CD4-positive, alpha-beta T cell treated with Interferon alpha-2 for 1 hour (primary cell): Measurements from ENCODE around the gene CDK12.
"Not testable (repeated sequence)": the region's sequence is repeated elsewhere in the genome, so short reads cannot be mapped to it uniquely, and the experiment has no call there.

Experiments used
- DNase-seq, 2 donors: peaks; one replicate each; pipeline ENCODE4 v3.0.0-alpha.2; 2020 to 2022

Gene CDK12

GRCh38 chr17:39507511-39507910 is 46.2 kb downstream of the CDK12 start:
- DNase-seq: no peak

DNA sequence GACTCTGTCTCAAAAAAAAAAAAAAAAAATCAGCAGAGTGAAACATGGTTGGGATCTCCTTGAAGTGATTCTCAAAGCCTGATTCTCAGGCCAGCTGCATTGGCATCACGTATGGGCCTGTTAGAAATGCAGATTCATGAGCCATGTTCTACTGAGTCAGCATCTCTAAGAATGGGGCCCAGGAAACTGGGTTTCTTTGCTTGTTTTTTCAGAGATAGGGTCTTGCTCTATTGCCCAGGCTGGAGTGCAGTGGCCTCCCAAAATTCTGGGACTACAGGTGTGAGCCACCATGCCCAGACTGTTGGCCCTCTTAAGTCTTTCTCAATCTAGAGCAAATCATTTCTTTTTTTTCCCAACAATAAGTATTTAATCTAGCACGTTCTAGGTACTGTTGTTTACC is 47.7 kb downstream of the CDK12 start:
- DNase-seq: no peak

DNA sequence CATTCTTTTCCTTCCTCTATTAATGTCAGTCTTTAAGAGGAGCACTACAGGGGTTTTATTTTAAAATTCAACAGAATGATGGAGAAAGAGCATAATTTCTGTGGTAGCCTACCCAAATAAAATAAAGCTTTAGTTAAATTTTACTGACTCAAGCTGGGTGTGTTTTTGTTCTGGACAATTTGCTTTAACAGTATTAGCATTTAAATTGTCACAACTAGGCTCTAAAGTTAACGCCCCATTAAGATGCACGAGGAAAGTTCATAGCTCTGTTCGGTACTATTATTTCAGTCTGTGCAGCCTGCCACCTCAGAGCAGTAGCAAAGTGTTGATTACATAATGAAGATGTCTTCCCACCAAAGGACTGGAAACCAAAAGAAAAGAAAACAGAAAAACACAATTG is 52.0 kb downstream of the CDK12 start:
- DNase-seq: no peak

DNA sequence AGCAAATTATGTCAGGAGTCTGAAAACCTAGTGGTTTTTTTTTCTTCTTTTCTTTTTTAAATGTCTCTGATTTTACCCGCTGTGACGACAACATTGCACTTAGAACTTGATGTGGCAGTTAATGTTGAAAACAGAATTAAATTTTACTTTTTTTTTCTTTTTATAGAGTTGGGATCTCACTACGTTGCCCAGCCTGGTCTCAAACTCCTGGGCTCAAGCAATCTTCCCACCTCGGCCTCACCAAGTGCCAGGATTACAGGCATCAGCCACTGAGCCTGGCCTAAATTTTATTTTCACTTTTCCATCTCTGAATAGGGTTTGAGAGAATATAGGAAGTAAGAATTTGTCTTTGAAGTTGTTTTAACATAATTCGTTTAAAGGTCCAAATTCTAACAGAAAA is 52.6 kb downstream of the CDK12 start:
- DNase-seq: no peak

DNA sequence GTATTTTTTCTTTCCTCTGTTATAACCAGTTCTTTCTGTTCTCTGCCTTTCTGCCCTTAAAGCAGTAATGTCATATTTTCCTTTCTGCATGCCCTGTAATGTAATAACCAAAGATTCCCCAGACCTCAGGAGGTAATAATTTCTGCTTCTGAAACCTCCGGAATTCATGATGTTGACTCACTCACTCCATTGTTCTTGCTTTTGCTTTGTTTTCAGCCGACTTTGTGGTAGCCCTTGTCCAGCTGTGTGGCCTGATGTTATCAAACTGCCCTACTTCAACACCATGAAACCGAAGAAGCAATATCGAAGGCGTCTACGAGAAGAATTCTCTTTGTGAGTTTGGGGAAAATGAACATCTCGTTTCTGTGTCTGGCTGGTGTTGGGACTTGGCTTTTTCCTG is 55.9 kb downstream of the CDK12 start:
- no peak for DNase-seq

DNA sequence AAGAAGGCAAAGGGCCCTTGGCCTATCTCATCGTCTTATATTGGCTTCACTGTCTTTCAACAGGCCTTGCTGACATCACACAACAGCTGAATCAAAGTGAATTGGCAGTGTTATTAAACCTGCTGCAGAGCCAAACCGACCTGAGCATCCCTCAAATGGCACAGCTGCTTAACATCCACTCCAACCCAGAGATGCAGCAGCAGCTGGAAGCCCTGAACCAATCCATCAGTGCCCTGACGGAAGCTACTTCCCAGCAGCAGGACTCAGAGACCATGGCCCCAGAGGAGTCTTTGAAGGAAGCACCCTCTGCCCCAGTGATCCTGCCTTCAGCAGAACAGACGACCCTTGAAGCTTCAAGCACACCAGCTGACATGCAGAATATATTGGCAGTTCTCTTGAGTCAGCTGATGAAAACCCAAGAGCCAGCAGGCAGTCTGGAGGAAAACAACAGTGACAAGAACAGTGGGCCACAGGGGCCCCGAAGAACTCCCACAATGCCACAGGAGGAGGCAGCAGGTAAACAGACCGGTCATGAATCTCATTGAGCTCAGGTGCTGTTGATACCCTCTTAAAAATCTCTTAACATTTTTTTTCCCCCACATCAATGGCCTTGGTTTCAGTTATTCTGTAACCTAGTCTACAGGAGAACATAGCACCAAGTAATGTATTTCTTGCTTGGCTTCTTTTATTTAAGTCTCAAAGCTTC is 64.7 kb downstream of the CDK12 start:
- DNase-seq: no peak

GRCh38 chr17:39527220-39527813 is 66.0 kb downstream of the CDK12 start:
- DNase-seq: peak in 1 of 2 donors; percentile 31

GRCh38 chr17:39529455-39529854 is 68.2 kb downstream of the CDK12 start:
- no peak for DNase-seq

GRCh38 chr17:39530513-39530912 is 69.2 kb downstream of the CDK12 start:
- no peak for DNase-seq

DNA sequence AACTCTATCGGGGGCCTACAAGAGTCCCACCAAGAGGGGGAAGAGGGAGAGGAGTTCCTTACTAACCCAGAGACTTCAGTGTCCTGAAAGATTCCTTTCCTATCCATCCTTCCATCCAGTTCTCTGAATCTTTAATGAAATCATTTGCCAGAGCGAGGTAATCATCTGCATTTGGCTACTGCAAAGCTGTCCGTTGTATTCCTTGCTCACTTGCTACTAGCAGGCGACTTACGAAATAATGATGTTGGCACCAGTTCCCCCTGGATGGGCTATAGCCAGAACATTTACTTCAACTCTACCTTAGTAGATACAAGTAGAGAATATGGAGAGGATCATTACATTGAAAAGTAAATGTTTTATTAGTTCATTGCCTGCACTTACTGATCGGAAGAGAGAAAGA is 70.0 kb downstream of the CDK12 start:
- DNase-seq: no peak

DNA sequence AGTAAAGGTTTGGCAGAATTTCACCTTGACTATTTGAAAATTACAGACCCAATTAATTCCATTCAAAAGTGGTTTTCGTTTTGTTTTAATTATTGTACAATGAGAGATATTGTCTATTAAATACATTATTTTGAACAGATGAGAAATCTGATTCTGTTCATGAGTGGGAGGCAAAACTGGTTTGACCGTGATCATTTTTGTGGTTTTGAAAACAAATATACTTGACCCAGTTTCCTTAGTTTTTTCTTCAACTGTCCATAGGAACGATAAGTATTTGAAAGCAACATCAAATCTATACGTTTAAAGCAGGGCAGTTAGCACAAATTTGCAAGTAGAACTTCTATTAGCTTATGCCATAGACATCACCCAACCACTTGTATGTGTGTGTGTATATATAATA is 72.6 kb downstream of the CDK12 start:
- no peak for DNase-seq

DNA sequence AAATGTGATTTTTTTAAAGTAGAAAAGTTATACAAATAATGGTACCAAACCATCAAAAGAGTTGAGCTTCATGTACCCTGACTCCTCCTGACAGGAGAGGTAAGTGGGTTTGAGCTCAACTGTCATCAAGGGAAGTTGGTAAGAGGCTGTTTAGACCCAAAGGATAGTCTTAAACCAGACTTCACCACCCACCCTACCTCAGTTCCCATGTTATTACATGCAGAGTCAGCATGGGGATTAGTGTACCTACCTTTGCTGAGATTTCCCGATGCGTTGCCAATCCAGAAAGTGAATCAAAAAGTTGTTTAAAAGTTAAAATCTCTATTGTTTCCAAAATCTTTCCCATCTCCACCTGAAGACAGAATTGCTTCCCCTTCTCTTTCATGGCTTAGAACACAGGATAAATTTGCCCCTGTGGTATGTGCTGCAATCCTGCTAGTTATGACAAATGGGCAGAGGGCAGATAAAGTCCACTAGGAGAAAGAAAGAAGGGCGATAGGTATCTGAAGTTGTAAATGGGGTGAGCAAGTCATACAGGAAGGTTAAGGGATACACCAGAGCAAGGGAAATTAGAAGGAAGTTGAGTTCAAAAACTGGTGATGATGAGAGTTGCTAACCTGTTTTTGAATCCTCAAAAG is 73.6 kb downstream of the CDK12 start:
- DNase-seq: no peak

DNA sequence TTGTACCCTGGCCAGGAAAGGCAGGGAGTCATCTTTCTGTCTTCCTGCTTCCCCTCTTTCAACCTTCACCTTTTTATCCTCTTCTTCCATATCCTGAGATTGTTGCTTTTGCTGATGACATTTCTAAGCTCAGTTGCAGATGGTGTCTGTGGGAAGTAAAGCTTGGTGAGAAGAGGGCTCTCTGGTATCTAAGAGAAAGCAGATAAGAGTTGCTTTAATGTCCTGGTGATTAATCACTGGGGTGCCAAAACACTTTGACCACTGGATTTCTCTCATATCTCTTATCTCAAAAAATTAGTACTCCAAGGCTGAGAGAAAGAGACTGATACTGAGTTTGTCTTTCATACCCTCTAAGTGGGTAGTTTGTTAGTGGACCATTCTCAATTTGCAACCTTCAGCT is 75.2 kb downstream of the CDK12 start:
- no peak for DNase-seq

DNA sequence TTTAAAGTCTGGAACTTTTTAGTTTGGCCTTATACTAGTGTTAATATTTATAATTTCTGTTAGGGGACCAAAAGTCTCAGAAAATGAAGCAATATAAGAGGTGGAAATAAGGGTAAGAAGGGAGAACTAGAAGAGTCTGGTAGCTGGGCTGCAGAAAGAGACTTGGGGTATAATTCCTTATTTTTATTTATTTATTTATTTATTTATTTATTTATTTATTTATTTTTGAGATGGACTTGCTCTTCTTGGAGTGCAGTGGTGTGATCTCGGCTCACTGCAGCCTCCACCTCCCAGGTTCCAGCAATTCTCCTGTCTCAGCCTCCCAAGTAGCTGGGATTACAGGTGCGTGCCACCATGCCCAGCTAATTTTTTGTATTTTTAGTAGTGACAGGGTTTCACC is 76.1 kb downstream of the CDK12 start:
- DNase-seq: not testable (repeated sequence)

DNA sequence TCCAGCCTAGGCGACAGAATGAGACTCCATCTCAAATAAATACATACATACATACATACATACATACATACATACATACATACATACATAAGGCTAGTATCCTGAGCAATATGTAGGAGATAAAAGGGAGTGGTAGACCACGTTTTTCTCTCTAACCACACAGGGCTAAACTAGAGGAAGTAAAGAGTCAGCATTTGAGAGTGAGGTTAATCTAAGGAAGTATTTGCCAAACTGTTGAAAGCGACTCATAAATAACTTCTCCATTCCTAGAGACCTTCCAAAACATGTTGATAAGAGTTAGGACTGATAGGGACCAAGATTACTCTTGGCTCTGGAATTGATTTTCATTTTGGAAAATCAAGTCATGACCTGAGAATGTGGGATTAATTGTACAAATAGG is 77.6 kb downstream of the CDK12 start:
- DNase-seq: peak in 1 of 2 donors; percentile 9

- DNase-seq: no peak
Measured at GRCh38 chr17:39540611-39541010, 79.3 kb downstream of the CDK12 start.

DNA sequence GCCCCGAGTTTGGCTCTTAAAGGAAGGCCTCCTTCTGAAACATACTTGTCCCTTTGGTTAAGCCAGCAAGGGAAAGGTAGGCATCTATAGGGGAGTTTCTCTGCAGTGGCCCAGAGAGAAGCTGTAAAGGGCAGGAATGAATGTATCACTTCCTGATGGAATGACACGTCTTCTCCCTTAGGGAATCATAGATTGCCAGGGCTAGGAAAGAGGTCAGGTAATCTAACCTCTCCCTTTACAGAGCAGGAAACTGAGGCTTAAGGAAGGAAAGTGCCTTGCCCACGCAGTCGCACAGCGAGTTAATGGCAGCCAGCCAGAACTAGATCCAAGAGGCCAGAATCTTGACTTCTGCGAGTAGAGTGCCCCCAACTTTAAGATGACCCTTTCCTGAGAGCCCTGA is 80.4 kb downstream of the CDK12 start:
- DNase-seq: no peak

DNA sequence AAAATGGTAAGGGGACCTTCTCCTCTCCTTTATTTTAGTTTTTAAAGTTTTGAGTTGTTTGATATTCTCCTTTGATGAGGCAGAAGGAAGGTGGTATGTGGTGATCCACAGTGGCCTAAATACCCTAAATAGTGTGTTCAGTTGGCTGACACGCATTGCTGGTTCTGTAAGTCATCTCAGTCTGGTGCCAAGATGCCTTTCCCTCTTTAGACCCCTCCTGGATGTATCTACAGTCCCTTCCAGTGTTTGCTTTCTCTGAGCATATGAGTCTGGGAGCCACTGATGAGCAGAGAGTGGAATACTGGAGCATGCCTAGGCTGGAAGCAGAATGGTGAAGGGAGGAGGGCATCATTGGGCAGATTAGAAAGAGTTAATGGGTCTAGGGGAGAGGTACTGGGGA is 81.9 kb downstream of the CDK12 start:
- no peak for DNase-seq

- DNase-seq: no peak
Measured at GRCh38 chr17:39543664-39544063, 82.4 kb downstream of the CDK12 start.

GRCh38 chr17:39544361-39544760 is 83.1 kb downstream of the CDK12 start:
- DNase-seq: not testable (repeated sequence)

DNA sequence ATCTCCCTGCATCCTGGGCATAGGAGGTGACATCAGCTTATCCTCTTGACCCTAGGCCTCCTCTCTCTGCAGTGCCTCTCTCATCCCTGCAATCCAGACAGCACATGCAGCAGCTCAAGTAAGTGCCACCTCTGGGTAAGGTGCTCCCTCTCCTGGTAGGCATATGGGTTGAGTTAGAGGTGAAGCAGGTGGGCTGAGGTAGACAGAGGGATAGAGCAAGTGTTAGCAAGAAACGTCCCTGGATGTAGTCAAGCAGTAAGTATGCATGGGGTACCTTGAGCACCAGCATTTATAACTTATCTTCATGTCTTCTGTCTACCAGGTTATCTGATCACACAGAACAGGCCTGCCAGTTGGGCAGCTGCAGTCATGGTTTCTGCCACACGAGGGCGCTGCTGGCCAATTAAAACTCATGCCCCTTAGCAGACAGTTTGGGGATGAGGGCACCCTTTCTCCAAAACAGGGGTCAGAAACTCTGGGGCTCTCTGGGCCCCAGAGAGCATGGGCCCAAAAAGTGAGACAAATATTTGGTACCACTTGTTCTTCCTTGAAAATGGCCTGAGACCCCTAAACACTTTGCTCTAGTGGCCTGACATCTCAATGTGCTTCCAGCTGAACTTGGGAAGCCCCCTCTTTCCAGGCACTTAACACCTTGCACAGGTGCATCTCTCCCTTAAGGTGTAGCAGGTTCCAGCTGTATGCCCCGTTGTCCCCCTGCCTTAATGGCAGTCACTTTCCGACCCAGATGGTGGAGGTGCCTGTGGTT is 86.6 kb downstream of the CDK12 start:
- peak; percentile 70 to 77 for DNase-seq

DNA sequence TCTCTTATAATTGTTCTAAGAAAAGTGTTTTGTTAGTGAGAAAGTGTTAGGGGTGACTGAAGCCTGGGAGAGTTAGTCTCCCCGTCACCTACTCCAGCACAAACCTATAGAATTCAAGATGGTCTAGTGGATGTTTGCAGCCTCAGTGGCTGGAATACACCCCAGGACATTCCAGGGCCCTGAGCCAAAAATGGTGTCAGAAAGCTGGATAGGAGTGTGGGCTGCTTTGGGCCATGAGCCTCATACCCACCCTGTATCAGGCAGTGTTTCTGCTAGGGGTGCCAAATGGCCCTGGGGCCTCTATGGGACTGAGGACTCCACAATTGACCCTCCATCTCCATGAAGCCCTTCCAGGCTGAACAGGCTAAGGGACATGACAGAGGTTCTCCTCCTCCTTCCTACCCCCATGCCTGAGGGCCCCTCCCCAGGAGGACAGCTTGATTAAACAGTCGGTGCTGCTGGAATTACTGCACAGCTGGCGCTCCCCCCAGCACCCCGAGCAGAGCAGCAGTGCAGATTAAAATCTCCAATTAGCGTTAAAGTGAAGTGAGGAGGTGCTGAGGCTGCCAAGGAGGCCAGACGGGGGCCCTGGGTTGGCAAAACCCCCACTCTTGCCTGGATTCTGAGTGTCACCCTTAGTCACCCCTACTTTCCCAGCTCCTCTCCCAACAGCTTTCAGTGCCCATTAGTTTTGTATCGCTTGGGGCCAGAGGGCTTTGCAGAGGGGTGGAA is 87.4 kb downstream of the CDK12 start:
- no peak for DNase-seq
